HG02759 (cell line): ENCODE data around the gene TMEM42.
"Not testable (repeated sequence)": the region's sequence is repeated elsewhere in the genome, so short reads cannot be mapped to it uniquely, and the experiment has no call there.

Experiments used
- ATAC-seq: cut with Tn5 transposase; IDR thresholded peaks from one replicate; pipeline ENCODE4 v1.9.1; 2021; ENCODE audit warnings: mild to moderate bottlenecking, moderate library complexity; ENCODE audit not compliant: unreplicated experiment

The TMEM42 gene

DNA sequence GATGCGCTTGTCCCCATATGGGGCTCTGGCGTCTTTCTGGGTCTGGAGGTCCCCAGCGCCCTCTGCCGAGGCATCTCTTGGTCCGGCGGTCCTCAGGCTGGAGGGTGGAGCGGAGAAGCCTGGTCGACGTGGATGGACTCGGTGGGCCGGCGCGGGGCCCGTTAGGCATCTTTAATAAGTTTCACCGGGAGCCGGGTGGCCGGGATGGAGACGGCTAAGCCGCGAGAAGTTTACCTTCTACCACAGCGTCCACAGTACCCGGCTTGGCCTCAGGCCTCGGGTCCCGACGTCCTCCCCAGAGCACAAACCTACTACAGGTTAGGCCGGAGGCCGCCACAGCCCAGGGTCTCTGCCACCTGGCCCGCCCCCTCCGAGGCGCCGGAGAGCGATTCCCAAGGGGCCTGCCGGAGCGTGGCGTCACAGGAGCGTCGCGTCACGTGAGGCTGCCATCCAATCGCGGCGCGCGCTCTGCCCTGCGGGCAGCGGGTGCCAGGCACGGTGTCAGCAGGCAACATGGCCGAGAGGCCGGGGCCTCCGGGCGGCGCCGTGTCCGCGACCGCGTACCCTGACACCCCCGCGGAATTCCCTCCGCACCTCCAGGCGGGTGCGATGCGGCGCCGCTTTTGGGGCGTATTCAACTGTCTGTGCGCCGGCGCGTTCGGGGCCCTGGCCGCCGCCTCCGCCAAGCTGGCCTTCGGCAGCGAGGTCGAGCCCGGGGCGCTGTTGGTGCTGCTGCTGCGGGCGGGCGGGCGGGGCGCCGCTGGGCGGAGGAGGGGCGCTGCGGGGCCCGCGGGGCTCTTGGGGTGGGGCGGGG lies at the start of gene TMEM42:
Gene TMEM42 (plus strand): TSS at position 501 of the 814 bp plus-strand sequence. CDS start 13 bp downstream, at position 514.
- peak; percentile 95 for ATAC-seq

DNA sequence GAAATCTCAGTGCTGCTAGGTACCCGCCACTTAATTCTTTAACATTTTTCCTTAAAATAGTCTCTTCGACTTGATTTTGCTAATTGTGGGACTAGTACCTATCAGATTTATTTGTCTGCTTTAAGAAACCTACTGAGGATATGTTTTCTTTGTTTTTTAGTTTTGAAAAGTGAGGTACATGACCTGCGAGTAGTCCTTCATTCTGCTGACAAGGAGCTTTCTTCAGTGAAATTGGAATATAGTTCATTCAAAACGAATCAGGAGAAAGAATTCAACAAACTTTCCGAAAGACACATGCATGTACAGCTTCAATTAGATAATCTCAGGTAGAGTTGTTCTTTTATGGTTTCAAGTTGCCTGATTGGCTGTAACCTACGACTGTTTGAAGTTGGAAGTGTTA lies 47.0 kb upstream of the TMEM42 start:
- no peak for ATAC-seq

DNA sequence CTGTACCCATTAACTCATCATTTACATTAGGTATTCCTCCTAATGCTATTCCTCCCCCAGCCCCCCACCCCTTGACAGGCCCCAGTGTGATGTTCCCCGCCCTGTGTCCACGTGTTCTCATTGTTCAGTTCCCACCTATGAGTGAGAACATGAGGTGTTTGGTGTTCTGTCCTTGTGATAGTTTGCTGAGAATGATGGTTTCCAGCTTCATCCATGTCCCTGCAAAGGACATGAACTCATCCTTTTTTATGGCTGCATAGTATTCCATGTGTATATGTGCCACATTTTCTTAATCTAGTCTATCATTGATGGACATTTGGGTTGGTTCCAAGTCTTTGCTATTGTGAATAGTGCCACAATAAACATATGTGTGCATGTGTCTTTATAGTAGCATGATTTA lies 45.4 kb upstream of the TMEM42 start:
- ATAC-seq, result not testable (repeated sequence)

DNA sequence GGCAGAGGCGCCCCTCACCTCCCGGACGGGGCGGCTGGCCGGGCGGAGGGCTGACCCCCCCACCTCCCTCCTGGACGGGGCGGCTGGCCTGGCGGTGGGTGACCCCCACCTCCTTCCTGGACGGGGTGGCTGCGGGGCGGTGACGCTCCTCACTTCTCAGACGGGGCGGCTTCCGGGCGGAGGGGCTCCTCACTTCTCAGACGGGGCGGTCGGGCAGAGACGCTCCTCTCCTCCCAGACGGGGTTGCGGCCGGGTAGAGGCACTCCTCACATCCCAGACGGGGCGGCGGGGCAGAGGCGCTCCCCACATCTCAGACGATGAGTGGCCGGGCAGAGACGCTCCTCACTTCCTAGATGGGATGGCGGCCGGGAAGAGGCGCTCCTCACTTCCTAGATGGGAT lies 40.5 kb upstream of the TMEM42 start:
- not testable (repeated sequence) for ATAC-seq

DNA sequence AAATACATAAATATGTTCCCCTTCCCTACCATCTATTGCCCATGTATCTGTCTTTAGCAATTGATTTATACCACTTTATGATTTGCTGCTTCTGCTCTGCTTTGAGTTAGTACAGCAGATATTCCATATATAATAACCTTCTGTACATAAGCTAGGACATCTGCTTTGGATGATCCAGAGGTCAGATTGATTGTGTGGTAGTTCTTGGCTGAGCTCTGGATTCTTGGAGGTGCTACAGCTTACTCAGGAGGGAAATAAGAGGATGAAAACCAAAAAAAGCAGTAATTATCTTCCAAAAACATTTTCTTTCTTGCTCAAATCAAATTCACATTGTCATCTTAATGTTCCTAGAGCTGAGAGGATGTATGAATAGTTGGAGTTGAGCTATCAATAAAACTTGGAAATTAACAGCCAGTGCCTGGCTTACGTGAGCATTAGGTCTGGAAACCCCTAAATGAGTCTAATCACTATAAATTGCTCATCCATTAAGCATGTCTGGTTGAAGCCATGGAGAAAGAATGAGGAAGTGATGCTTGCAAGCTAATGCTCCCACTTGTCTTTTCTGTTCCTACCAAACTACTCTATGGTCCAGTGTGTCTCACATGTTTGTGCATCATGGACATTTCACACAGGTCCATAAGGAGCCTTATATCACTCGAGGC lies 36.3 kb upstream of the TMEM42 start:
- ATAC-seq, result no peak

DNA sequence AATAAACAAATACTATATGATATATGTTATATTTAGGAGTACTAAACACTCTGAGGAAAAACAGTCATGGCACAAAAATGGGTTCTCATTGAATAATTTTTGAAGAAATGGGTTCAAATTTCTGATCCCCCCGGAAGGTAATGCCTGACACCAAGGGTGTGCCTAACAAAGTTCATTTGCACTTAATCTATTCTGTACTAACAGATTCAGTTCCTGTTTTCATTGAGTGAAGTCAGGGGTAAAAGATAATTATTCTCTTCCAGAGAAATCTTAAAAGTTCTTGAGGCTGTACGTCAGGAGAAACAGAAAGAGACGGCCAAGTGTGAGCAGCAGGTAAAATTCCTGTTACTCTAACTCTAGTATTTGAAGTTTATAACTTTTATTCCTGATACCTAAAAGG lies 34.5 kb upstream of the TMEM42 start:
- no peak for ATAC-seq

DNA sequence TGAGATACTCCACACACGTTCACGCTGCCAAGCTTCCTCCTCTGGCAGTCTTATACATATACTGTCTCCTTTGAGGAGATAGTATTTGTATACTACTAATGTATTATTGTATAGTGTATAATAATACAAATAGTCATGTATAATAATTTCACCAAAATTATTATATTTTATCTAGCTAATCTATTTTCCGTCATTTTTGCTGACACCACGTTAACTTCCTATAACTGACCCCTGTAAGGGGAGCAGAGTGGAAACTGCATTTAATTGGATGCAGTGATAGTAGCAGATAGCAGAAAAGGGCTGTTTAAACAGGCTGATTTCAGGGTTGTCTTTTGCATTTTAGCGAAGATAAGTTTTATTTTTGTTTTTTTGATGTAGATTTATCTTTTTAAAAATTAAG lies 30.5 kb upstream of the TMEM42 start:
- no peak for ATAC-seq

DNA sequence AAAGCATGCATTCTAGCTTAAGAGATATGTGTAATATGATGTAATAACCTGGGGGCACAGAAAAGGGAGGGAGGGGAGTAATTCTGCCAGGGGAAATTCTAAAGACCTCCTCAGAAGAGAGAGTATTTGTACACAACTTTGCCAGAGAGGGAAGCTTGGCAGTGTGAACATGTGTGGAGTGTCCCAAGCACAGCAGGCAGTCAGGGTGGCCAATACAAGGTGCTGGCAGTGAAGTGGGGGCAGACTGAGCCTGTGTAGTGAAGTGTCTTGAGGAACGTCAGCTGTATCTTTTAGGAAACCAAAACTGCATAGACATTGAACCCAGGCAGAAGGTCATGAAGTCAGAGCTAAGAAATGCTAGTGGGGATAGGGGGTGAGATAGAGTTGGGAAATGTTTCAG lies 29.7 kb upstream of the TMEM42 start:
- no peak for ATAC-seq

DNA sequence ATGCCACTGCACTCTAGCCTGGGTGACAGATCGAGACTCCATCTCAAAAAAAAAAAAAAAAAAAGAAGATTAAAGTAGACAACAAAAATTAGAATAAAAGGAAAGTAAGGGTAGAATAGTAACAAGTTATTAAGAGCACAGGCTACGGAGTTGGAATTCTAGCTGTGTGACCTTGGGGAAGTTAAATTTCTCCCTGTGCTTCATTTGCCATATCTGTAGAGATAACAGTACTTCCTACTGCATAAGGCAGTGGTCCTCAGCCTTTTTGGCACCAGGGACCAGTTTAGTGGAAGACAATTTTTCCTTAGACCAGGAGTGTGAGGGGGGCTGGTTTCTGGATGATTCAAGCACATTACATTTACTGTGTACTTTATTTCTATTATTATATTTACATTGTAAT lies 28.7 kb upstream of the TMEM42 start:
- ATAC-seq, result no peak

DNA sequence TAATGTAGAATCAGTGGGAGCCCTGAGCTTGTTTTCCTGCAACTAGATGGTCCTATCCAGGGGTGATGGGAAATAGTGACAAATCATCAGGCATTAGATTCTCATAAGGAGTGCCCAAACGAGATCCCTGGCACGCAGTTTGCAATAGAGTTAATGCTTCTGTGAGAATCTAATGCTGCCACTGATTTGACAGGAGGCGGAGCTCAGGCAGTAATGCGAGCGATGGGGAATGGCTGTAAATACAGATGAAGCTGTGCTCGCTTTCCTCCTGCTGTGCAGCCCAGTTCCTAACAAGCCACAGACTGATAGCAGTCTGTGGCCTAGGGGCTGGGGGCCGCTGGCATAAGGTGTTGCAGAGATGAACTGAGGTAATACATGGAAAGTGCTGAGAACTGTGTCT lies 28.3 kb upstream of the TMEM42 start:
- no peak for ATAC-seq

DNA sequence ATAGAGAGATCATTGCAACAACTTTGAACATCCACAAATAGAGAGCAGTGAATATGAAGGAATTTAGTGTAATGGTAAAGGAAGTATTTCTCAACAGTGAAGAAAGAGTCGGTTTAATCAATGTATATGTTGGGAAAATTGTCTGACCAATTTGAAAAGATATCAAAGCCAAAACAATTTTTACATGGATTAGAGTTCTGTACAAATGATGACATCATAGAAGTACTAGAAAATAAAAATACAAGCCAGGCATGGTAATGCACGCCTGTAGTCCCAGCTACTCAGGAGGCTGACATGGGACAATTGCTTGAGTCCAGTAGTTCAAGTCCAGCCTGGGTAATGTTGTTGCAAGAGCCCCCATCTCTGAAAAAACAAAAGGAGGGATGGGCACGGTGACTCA lies 26.0 kb upstream of the TMEM42 start:
- ATAC-seq, result no peak

DNA sequence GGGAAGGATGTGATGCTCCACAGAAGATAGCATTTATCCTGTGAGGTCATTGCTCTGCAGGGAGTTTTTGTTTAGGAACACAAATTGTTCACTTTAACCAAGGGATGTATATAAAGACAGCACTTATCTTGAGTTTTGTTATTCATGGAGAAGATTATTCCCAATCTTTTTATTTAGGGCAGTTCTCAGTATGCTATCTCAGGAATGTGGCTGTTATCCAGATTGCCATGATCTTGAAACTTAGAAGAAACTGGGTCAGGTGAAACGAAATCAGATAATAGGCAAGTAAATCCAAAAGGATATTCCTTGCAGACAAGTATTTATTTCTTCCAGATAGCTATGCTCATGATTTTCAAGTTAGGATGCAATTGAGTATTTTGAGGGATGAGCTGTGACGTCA lies 19.3 kb upstream of the TMEM42 start:
- no peak for ATAC-seq

DNA sequence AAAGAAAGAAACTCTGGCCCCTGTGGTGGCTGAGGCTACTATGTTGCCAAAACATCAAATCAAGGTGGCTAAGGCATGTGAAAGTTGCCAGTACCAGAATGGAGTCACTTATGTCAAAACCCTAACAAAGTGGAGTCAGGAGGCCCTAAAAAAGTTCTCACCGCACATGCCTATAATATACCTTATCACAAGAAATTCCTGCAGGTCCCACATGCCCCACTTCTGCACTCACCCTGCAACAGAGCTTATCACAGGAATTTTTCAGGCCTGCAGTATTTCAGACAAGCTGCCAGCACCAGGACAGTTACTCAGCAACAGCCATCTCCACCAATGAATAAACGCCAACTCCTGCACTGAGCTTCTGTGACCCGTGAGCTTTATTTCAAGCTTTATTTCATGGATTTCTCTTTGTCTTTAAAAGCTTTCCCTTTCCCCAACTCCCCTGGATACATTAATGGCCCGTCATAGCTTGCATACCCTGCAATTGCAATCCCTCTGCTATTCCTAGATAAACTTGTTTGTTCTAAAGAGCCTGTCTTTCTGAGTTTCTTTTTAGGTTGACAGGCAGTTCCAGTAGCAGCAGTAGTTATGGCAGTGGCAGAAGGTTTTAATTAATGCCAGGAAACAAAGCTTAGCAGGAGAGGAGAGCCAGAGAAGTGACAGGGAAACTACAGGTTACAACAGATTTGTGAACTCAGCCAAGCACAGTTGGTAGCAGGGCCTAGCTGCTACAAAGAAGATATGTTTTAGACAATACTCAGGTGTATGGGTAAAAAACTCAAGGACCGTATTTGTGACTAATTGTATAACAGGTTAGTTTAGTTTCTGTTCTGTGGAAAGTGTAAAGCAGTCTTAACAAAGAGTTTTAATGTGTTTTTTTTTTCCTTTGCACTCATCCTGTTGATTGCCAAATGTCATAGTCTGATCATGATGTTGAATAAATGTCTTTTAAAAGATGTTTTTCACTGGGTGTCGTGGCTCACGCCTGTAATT lies 15.9 kb upstream of the TMEM42 start:
- no peak for ATAC-seq

DNA sequence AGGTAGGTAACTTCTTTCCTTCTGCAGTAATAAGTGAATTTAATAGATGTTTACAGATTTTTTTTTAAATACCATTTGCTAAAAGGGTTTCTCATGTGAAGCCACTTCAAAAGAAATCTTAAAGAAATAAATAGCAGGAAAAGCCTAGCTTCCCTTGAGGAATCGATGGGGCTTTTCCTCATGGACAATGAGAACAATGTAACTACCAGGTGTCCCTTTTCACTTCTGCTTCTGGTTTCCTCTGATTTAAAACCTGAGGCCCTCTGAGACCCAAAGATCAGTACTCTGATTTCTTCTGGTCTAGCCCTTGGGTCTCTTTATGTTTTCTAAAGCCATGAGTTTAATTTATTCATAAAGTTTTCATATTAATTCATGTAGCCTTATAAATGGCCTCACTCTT lies 13.1 kb upstream of the TMEM42 start:
- no peak for ATAC-seq

DNA sequence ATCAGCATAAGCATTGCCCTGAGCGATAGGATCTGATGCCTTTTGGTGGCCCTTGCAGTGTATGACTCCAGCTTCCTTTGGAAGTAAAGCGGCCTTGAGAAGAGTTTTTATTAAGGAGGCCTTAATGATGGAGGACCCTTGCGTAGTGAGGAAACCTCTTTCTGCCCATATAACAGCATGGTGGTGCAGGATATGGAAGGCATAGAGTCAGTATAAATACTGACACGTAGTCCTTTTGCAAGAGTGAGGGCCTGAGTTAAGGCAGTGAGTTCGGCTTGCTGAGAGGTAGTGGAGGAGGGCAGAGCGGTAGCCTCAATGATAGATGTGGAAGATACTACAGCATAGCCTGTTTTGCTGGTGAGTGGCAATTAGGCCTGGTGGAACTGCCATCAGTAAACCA lies 5.0 kb upstream of the TMEM42 start:
- ATAC-seq, result not testable (repeated sequence)

DNA sequence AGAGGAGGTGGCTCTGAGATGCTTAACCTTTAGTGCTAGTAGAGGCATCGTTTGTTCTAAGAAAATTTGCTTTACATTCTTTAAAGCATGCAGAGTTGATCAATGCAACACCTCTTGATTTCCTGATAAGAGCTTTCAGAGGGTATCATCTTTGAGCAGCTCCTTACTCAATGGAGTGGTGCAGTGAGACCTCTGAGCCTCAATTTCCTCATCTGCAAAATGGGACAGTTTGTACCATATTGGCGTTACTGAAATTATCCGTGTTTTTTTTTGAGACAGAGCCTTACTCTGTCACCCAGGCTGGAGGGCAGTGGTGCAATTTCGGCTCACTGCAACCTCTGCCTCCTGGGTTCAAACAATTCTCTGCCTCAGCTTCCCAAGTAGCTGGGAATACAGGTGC lies 1.6 kb upstream of the TMEM42 start:
- ATAC-seq, result no peak

DNA sequence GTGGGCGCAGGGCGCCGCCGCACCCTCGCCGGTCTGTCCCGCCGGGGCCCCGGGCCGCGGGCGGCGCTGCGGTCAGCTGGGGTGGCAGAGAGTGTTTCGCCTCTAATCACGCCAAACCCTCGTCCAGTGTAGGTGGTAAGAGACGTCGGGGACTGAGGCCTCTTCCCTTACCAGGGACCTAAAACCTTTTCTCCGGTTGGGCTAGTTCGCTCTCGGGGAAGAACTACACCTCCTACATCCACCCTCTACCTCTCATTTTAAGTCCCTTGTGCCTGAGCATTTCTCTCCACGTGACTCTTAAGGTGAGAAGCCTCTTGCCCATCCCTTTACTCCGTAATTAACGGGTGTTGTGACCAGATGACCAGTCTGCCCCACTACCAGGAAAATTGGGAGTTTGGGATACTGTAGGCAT lies 520 bp downstream of the TMEM42 start:
- peak; percentile 32 for ATAC-seq

DNA sequence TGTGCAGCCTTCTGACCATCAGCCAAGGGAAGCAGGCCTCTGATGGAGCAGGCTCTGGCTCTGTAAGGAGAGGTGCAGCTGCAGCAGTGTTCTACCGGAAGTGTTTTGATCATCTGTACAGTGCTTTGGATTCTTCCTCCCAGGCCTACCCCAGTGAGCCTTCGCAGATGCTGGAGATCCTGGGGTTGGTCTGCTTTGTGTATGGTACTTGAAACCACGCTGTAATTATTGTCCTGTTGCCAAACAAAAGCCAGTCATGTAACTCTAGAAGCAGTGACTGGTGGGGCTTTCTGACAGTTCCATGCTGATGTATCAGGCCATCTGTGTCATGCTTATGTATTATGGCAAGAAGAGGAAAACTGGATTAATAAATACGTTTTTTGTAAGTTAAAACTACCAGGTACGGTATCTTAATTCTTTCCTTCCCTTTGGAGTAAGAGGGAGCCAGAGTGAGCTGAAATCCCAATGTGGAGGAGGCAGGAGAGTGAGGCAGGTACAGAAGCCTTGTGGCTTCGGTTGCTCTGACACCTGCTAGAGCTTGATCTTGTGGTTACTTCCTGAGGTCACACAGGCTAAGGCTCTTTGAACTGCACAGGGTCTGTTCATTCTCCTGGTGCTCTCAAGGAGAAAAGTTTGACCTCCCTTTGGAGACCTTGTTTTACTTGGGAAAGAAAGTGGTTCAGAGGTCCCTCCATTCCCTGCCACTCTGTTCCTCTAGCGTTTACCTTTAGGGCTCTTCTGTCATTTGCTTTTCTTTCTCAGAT lies 3.7 kb downstream of the TMEM42 start:
- ATAC-seq, result no peak

DNA sequence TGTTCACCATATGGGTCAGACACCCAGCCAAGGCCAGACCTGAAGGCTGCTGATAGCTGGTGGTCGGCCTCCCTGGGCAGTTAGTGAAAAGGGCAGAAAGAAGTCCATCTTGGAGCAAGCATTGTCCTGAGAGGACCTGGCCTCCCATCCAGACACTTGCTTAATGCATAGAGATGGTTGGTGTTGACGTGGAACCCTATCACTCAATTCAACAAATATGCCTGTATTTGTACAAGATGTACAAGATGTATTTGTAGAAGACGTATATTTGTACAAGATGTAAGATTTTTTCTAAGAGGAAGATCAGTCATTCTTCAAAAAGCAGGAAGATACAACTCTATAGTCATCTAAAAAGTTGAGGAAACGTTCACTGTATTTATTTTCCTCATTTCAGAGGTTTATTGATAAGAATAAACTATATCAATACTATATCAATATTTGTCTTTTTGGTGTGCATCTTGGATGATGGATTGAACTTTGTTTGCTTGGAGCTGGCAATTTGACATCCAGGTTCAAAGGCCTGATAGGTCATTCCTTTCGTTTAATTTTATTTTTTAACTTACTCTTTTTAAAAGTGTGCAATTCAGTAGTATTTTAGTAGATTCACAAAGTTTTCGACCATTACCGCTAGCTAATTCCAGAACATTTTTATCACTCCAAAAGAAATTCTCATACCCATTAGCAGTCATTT lies 5.9 kb downstream of the TMEM42 start:
- no peak for ATAC-seq
